GM18505 (cell line): ENCODE measurements around the gene TMEM139.
A peak's percentile ranks its signal among the peaks of the same experiment; 100 is the strongest.
"Not testable (repeated sequence)": the region's sequence is repeated elsewhere in the genome, so short reads cannot be mapped to it uniquely, and the experiment has no call there.

Experiments
- ATAC-seq: cut with Tn5 transposase; IDR thresholded peaks from one replicate; pipeline ENCODE4 v1.9.1; 2021; ENCODE audit not compliant: unreplicated experiment
- POLR2A ChIP-seq: IDR thresholded peaks from 4 replicates; pipeline ENCODE4 v1.6.1; 2011; ENCODE audit warnings: borderline replicate concordance; ENCODE audit not compliant: insufficient read depth, insufficient read length; ENCODE audit errors: extremely low read depth

The TMEM139 gene

GRCh38 chr7:143248761-143249354 is 35.9 kb upstream of the TMEM139 start:
- ATAC-seq = no peak
- no peak for TF ChIP-seq POLR2A

DNA sequence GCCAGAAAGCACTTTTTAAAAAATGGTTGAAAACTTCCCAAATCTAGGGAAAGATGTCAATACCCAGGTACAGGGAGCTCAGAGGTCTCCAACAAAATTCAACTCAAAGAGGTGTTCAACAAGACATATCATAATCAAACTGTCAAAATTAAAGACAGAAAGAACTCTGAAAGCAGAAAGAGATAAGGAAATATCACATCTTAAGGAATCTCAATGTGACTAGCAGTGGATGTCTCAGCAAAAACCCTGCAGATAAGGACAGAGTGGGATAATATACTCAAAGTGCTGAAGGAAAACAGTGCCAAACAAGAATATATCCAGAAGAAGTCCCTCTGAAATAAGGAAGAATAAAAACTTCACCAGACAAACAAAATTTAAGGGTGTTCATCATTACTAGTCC is 34.6 kb upstream of the TMEM139 start:
- no peak for ATAC-seq
- TF ChIP-seq POLR2A = no peak

DNA sequence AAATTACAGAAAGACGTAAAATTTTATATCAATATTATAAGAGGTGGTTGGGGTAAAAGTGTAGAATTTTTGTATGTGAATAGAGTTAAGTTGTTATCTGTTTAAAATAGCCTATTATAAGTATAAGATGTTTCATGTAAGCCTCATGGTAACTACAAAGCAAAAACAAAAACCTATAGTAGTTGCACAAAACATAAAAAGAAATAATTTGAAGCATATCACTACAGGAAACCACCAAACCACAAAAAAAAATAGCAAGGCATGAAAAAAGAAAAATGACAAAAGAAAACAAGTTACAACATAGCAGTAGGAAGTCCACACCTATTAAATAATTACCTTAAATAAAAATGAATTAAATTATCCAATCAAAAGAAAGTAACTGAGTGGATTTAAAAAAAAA is 33.9 kb upstream of the TMEM139 start:
- ATAC-seq = no peak
- TF ChIP-seq POLR2A = no peak

GRCh38 chr7:143252006-143252405 is 32.8 kb upstream of the TMEM139 start:
- no peak for ATAC-seq
- no peak for TF ChIP-seq POLR2A

- no peak for TF ChIP-seq POLR2A
- ATAC-seq = no peak
These were observed 29.2 kb upstream of the TMEM139 start for GRCh38 chr7:143255564-143255963.

DNA sequence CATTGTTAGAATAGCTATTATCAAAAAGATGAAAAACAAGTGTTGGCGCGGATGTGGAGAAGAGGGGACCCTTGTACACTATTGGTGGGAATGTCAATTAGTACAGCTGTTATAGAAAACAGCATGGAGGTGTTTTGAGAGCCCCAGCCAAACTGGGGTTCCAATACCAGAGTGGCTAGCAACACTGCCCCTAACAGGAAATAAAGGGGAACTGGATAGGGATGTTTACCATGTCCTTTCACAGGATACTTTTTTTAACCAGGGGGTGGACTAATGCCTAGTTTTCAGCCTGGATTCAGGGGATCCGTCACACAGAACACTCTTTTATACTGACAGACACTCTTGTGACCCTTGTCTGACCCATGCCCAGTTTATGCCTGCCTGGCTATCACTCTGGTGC is 28.4 kb upstream of the TMEM139 start:
- no peak for TF ChIP-seq POLR2A
- ATAC-seq = peak; percentile 7

DNA sequence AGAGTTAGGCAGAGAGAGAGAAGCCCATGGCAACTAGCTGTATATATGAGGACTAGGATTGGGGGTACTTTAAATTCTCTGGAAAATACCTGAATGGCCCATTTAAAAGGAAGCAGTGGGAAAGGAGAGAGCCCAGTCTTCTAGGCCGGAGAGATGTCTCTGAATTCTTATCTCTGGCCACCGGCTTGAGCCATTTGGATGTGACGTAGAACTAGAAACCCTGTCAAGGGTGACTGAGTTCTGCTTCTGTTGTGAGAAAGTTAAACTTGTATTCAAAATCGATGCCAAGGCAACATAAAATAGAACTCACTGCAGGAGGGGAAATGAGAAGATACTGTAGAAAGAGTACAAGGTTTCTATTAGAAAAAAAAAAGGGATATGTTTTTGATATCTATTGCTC is 27.8 kb upstream of the TMEM139 start:
- ATAC-seq = peak; percentile 78
- no peak for TF ChIP-seq POLR2A

- no peak for ATAC-seq
- TF ChIP-seq POLR2A = no peak
These were observed 27.3 kb upstream of the TMEM139 start for GRCh38 chr7:143257501-143257900.

GRCh38 chr7:143258831-143259230 is 25.9 kb upstream of the TMEM139 start:
- no peak for TF ChIP-seq POLR2A
- no peak for ATAC-seq

- ATAC-seq = no peak
- TF ChIP-seq POLR2A = no peak
These were observed 25.0 kb upstream of the TMEM139 start for GRCh38 chr7:143259765-143260164.

DNA sequence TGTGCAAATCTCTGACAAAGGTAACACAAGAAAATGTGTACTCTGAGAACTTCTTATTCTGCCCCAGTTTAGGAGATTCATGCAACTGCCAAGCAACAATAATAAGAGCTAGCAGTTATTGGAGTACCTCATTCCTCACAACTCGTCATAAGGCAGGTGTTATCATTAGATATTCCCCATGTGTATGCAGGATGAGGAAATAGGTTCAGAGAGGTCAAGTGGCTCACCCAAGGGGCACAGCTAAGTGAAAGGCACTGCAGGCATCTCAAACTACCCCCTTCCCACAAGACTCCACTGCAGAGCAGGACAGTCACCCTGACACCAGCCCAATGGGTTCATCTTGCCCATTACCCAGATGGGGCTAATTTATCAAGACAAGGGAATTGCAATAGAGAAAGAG is 22.9 kb upstream of the TMEM139 start:
- ATAC-seq = no peak
- TF ChIP-seq POLR2A = no peak

DNA sequence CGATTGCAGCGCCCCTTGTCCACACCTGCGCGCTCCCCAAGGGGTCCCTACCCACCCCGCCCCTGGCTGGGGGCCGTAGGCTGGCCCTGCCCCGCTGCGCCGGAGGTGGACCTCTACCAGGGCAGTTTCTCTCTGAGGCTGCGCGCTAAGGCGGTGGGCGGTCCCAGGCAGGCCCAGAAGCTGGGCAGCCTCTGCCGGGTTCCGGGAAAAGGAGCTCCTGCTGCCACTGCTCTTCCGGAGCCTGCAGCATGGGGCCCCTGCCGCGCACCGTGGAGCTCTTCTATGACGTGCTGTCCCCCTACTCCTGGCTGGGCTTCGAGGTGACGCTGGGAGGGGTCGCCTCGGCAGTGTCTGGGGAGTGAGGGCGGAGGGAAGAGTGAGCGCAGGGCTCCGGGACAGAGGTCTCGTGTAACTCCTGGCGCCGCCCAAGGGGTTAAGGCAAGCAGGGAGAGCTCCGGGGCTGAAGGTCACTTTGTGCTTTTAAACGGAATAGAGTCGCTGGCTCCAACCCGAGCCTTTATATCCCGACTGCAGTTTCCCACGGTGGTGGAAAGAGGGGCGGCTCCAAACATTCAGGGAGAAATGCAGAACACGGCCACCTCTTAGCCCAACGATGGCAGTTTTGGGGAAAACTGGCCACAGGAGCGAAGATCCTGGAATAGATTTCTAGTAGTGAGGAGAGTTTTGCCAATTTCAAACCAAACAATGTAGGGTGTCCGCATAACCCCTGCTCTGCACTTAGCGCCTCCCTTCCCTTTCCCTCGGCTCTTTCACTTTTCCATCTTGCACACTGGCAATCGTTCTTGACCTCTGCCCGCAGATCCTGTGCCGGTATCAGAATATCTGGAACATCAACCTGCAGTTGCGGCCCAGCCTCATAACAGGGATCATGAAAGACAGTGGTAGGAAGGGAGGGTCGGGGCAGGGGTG is 21.2 kb upstream of the TMEM139 start, which contains the start of gene GSTK1:
TSS of gene GSTK1 (plus strand) at position 176 of the 930 bp plus-strand sequence. CDS start at position 249, 73 bp downstream.
- peak; percentile 97 for ATAC-seq
- TF ChIP-seq POLR2A = peak; percentile 95

DNA sequence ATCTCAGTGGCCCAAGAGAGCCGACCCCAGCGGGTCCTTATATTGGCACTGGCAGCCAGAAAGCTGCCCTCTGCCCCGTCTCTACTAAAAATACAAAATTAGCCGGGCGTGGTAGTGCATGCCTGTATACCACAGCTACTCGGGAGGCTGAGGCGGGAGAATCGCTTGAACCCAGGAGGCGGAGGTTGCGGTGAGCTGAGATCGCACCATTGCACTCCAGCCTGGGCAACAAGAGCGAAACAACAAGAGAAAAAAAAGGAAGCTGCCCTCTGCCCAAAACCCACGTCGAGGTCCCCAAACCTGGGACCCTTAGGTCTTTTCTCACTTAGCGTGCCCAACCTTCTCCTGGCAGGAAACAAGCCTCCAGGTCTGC is 20.6 kb upstream of the TMEM139 start:
- not testable (repeated sequence) for ATAC-seq

DNA sequence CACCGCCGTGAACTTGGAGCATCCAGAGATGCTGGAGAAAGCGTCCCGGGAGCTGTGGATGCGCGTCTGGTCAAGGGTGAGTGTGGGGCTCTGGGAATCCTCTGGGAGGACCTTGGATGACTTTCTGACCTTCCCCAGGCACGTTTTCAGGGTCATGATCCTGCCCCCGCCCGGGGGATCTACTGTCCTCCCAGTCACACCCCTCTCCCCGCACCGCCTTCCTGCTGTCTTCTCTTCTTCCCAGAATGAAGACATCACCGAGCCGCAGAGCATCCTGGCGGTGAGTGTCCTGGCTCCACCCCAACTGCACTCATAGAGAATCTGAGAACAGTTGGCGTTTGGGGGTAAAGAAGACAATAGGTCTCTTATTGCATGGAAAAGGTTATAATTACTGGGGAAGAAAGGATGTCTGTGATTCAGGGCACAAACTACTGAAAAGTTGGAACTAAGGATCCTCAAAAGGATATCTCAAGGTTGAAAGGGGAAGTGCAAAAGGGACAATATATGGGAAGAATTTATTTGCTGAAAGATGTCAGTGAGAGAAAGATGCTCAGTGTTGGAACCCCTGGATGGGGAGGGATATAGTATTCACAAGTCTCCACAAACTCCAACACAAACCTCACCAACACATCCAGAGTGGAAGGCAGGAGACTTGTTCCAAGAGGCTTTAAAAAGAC is 19.6 kb upstream of the TMEM139 start:
- no peak for TF ChIP-seq POLR2A
- no peak for ATAC-seq

DNA sequence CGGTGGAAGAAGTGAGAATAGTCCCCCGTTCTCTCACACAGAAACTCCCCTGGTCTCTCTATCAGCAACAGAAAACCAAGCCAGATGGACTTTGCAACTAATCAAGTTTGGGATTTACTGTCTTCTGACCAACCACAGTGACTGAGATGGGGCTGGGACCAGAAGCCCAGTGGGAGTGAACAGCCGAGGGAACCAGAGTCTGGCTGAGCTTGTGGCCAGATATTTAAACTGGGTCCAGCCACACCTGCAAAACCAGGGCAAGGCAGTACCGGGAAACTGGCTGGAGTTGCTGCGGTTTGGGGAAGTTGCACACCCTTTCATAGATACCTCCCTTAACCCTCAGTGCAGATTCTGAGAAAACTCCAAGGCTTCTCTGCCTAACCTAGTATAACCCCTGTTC is 15.5 kb upstream of the TMEM139 start:
- no peak for ATAC-seq
- TF ChIP-seq POLR2A = no peak

- no peak for TF ChIP-seq POLR2A
- no peak for ATAC-seq
These were observed 13.5 kb upstream of the TMEM139 start for GRCh38 chr7:143271240-143271639.
